HT1080 (cell line): ENCODE measurements around the gene BTG1. TPM values are rescaled to one million over a fixed set of nuclear protein-coding genes. Genes with fewer than 3 reads are reported as not detected.
A peak's percentile ranks its signal among the peaks of the same experiment; 100 is the strongest.

Source experiments
- DNase-seq: peaks from one replicate; pipeline ENCODE4 v3.0.0-alpha.2; 2015; ENCODE audit warnings: low read depth
- polyA plus RNA-seq, 2 experiments: library from polyadenylated mRNA; depleted of rRNA; stranded (reverse); fragments of >200 nt; gene quantifications; 2 replicates each; pipeline ENCODE4 v1.2.3, GENCODE V29; 2015
- total RNA-seq: library from RNA; depleted of rRNA; stranded (reverse); fragments of >200 nt; shearing (Covaris generic); gene quantifications from 2 replicates; pipeline ENCODE4 v1.2.3, GENCODE V29; 2014; rRNA removed

The BTG1 gene, protein sequence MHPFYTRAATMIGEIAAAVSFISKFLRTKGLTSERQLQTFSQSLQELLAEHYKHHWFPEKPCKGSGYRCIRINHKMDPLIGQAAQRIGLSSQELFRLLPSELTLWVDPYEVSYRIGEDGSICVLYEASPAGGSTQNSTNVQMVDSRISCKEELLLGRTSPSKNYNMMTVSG
- 7.0 and 17.8 TPM in 2 replicates for total RNA-seq
- 28.9 and 30.3 TPM in 2 replicates for polyA plus RNA-seq (2015; cell fraction: cytosol; rRNA removed)
- polyA plus RNA-seq (2015; cell fraction: nucleus; rRNA removed): 10.9 and 12.4 TPM in 2 replicates

DNA sequence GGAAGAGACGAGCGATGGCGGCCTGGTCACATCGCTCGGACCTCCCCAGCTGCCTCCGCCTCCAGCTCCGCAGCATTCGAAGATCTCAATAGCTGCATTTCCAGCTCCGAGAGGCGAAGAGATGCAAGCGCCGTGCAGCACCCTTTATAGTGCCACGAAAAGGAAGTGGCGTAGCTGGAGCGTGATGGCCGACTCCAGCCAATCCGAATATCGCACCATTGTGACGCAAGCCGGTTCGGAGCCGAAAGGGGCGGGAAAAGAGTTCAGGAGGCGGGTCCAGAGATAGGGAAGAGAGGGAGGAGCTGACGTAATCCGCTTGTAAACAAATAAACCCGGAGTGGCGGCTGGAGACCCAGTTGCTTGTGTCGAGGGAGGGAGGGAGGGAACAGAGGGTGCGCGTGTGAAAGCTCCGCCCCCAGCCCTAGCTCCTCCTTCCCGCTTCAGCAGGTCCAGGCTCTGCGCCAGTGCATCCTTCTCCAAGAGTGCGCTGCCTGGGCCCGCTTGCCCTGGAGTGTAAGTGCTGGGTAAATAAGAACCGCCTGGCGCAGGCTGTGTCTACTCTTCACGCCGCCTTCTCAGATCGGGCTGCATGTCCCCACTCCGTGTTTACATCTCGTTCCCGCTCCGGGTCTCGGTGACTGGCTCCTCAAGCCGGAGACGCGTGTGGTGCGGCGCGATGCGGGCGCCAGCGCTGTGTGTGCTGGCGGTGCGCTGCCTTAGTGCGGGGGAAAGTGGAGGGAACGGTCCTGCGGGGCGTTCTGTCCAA is at the start of gene BTG1:
Gene BTG1 (minus strand): TSS at position 116 of the 766 bp plus-strand sequence. CDS start 311 bp downstream, outside the sequence.
- DNase-seq: peak; percentile 99

DNA sequence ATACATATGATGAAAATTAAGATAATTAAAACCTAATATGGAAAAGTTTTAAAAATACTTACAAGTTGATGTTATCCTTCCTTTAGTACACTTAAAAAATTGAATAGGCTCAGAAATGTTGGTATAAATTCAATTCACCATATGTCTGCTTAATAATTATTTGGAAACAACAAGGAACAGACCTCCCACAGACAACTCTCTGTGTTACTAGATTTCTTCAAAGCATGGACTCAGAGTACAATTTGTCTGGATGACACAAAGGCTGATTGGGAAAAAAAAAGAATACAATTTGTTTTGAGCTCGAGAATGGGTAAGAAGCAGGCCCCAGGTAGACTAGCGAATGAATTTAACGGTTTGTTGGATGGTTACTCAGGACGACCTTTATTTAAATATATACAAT is 48.9 kb upstream of the BTG1 start:
- no peak for DNase-seq

DNA sequence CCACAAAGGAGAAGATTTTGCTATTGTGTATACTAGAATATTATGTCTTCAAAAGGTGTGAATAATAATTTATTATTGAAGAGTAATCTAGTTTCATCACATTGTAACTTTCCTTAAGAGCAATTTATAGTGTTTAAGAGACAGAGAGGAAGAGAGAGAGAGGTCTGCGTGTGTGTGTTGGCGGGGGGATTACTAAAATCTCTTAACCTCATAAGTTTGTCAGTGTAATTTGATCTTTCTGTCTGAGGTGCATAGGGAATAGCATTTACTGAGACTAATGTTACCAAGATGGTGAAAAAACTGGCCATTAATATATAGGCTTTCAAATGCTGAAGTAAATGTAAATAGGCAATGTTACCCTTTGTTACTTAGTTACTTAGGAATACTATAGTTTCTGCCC is 48.2 kb upstream of the BTG1 start:
- no peak for DNase-seq

DNA sequence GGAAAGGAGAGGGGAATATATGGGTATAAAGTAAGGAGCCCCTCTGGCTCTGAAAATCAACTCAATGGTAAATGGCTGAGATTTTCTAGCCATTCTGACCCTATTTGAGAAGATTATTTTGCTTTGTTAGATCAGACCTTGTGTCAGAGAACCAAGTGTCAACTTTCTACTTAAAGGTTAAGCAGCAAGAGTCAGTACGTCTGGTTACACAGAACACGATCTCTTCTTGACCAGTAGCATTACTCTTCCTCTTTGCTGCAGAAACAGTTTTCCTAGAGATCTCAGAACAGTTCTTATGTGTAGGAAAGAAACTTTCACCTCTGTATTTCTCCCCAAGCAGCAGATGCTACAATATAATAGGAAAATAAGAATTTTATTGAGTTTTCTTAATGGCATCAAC is 47.4 kb upstream of the BTG1 start:
- DNase-seq: no peak

DNA sequence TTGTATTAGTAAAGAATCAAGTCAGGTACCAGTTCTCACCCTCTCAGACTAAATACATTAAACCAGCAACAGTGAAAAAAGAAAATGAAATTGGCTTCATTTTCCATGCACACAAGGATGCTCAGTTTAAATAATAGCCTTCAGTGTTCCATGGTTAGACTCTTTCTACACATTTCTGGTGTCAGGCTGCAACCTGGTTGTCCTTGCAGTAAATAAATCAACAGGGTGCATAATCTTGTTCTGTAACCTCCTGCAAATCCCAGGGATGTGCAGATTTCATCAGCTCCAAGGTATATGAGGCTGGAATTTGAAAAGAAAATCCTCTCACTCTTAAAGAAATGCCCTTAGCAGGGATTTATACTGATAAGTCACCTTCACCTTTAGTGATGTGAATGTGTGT is 46.7 kb upstream of the BTG1 start:
- DNase-seq: no peak

DNA sequence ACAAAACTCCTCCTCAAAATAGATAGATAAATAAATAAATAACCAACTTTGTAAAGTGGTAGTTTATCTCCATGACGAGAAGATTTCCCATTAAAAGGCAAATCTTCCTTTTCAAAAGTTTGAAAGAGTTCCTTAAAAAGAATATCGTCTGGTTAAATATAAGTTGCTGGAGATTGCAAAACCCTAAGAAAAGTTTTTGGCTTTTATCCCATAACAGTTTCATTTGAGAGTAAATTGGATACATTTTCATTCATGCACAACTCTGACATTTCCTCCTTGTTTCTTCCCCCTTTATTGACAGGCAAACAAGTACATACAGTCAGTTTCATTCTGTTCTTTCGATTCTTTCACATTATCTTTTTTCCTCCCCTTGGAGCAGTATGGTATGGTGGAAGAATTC is 45.4 kb upstream of the BTG1 start:
- DNase-seq: no peak

DNA sequence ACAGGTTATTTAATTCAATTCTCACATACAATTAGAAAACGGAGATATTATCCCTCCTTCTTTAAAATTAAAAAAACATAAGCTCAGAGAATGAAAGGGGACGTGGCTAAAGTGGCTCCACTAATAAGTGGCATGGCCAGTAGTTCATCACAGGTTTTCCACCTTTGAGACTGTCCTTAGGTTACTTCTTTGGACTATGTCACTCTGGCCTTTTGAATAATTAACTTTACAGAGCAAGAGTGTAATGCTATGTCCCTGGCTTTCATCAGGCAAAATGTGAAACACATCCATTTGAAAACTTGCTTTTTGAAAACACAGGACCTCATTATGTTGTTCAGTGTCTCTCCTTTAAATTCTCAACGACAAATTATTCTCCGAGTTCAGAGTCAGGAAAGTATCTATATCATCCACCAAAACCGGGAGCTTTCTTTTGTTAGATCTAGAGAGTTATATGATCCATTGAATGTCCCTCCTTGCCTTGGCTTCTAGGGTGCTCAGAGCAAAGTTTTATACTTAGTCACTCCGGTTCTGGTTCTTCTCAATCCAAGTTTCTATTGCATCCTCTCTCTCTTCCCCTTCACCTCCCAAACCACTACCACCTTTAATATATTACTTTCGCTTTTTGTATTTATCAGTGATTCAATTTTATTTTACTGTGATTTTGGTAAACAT is 43.0 kb upstream of the BTG1 start:
- no peak for DNase-seq

DNA sequence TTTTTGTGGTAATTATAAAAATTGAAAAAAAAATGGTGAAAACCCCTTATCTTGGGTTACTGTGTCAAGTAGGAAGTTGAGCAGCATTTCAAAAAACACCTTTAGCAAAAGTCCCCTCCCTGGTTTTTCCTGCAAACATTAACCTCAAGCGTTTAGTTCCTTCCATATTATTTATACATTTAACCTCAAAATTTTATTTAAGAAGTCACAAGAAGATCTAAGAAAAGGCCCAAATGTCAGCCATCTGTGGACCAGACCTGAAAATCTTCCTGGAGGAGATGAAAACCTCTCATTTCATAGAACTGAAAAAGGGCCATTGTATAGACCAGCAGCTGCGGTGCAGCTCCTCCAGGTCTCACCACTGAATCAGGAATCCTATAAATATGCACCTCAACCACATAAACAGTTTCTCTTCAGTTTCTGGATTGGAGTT is 40.4 kb upstream of the BTG1 start:
- DNase-seq: no peak

DNA sequence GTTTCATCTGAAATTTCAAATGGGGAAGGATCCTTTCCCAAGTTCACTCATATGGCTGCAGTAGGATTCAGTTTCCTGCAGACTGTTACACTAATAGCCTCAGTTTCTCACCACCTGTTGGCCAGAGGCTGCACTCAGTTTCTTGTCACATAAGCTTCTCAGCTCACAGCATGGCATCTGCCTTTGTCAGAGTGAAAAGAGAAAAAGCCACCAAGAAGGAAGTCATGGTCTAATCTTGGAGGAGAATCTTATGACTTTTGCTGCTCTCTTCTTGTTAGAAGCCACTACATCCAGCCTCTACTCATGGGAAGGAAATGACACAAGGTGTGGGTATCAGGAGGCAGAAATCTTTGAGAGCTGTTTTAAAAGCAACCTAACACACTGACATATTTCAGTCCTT is 39.4 kb upstream of the BTG1 start:
- DNase-seq: no peak

DNA sequence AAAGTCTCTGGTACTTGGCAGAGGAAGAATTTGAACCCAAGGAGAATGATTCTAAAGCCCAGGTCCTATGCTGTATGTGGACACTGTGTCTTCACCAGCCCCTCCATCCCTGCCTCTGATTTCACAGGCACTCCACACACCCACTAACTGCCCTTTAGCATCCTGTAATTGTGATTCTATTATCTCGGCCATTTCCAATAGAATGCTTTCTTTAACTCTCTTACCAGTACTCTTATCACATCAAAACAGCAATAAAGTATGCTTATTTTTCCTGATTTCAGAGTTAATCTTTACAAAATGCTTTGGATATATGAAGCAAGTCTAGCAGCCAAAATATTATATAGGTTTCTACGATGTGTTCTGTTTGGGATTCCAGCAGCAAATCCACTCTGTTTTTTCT is 37.9 kb upstream of the BTG1 start:
- DNase-seq: no peak

DNA sequence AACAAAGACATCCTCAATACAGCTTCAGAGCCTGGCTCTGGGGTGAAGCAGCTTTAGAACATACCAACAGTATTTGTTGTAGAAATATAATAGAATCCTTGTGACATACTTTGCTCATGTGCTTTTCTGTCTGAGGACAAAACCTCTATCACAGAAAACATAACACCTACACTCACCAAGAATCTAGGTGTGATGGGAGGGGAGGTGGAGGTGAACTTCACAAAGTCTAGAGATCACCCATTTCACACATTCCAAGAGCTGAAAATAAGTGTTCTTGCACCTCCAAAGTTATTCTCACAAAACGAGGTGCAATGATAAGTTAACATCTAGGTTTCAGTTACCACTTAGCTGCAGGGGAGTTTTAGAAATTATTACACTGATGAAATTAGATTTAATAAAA is 32.7 kb upstream of the BTG1 start:
- DNase-seq: no peak

DNA sequence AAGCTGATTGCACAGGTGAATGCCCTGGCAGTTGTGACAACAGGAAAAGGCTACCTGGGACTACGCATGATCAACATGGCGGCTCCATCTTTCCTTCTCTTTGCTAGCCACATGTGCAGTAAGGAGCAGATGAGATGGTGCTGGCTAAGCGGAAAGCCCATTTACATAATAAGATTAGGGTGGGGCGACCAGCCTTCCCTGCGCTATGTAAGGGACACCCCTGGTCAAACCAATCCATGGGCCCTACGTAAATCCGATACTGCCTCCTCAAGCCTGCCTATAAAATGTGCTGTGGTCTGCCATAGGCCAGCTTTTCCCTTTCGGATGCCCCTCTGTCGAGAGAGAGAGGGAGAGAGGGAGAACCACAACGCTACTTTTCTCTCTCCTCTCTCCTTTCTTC is 31.0 kb upstream of the BTG1 start:
- DNase-seq: no peak

DNA sequence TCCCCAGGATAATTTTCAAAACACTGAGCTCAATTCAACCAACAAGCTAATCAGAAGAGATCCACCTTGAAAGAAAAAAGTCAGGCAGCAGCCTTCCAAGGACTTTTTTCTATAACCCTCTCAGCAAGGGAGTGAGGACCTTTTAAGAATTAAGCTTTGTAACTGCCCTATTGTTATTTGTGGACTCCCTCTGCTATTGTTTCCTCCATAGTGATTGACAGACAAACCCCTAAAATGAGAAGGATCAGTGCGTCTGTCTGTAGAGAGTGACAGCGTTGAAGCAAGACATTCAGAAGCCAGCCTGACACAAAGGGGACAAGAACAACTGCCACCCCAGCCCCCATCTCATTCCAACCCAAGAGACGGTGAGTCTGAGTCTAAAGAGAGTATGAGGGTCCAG is 30.3 kb upstream of the BTG1 start:
- DNase-seq: no peak

DNA sequence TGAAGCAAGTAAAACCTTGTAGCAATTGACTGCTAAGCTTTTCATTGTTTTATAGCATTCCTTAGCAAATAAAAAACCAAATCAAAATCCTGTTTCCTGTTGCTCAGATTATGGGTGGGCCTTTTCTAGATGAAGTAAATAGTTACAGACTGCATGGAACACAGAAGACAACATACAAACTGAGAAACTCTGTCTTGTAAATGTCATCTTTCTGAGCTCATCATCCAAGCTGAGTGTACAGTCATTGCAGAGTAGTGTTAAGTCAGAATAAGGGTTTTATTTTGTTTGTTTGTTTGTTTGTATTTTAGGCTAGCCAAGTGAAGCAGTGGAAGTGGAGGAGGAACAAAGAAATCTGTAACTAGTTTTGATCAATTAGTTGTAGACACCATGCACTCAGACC is 24.4 kb upstream of the BTG1 start:
- DNase-seq: no peak

DNA sequence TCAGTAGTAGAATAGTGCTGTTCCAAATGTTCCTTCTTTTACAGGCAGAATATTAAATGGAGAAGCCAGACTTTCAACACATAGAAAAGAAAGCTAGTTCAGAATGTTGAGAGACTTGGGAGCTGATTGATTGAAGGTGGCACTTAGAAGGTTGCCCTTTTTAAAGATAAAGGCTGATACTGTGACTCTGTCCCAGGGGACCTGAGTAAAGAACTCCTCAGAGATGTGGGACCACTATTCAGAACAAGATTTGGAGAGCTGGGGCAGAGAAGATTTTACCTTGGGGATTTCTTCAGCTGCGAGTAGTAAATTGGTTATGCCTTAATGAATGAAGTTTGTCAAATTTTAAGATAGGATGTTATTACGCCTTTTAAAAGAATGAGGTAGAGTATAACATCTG is 21.4 kb upstream of the BTG1 start:
- DNase-seq: no peak

DNA sequence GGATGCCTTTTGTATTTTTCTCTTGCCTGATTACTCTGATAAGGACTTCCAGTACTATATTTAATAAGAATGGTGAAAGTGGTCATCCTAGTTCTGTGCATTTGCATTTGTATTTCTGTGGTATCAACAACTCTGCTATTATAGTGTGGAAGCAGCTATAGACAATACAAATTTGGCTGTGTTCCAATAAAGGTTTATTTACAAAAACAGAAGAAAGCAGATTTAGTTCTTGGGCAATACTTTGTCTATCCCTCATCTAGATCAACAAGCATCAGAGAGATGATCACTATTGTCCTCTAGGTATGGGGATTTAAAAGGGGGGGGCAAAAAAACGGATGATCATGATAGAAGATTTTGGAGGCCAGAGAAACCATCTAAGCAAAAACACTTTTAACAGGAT is 19.1 kb upstream of the BTG1 start:
- DNase-seq: no peak

DNA sequence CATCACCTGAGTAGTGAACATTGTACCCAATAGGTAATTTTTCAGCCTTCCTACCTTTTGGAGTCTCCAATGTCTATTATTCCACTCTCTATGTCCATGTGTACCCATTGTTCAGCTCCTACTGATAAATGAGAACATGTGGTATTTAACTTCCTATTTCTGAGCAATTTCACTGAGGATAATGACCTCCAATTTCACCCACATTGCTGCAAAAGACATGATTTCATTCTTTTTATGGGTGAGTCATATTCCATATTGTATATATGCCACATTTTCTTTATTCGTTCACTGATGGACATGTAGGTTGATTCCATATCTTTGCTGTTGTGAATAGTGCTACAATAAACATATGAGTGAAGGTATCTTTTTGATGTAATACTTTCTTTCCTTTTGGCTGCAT is 16.4 kb upstream of the BTG1 start:
- no peak for DNase-seq

DNA sequence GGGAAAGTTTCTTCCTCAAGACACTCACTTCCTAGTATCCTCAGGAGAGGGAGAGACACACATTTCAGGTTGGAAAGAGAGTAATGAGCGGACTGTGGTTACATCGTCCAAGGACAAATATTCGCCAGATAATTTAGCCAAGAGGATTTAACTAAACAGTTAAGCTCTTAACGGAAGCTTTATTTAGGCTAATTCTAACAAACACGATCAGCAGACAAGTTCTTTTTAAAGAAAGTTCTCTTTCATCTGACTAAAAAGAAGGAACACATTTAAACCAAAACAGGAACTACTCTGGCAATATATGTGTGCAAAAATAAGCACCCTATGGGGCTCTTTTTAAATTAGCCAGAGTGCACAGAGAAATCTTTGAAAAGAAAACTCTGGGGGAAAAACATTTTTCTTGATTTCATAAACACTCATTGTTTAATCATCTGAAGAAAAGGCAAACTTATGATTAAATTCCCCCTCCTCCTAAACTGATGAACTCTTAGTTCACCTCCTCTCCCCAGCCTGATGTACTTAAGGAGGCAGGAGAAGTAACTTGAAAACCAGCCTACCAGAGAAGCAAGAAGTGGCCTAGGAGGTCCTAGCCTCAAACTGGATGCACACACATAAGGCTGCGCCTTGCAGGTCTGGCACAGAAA is 13.3 kb upstream of the BTG1 start:
- DNase-seq: no peak

DNA sequence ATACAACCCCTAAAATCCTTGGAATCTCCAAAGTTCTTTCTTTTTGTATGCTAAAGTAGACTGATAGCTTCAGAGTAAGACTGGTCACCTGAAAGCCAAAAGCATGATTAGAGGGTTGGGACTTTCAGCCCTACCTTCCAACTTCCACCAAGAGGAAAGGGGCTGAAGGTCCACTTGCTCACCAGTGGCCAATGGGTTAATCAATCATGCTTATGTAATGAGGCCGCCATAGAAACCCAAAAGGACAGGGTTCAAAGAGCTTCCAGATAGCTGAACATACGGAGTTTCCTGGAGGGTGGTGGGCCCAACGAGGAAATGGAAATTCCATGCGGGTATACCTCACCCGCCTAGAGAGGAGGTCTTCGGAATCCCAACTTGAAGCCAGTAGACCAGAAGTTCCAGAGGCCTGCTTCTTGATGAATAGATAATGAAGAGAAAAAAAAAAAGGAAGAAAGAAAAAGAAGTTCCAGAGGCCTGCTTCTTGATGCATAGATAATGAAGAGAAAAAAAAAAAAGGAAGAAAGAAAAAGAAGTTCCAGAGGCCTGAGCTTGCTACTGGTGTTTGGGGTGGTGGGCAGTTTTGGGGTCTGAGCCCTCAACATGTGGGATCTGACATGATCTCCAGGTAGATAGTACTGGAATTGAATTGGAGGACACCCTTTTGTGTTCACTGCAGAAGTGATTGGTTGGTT is 11.2 kb upstream of the BTG1 start:
- DNase-seq: no peak

DNA sequence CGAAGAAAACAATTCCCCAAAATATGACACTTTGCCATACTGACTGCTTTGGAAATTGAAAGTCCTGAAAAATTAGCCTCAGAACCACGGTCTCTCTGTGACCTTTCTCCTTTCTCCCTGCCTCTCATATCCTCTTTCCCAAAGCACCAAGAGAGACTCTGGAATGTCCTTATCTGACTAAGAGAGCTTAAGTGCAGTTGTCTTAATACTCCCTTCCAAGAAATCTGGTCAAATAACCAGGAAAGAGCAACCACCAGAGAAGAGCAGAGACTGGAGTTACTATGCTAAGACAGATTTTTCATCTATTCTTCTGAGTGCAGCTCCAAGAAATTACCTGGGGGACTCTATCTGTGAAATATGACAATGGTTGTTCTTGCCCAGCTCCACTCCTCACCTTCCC is 10.5 kb upstream of the BTG1 start:
- DNase-seq: no peak

DNA sequence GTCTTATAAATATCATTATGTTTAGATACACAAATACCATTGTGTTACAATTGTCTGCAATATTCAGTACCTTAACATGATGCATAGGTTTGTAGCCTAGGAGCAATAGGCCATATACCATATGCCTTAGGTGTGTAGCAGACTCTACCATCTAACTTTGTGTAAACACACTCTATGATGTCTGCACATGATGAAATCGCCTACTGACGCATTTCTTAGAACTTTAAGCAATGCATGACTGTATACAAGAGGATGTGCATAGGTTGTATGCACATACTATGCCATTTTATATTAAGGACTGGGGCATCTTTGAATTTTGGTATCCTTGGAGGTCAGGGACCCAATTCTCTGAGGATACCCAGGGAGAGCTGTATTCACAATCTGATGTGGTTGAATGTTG is 10.1 kb upstream of the BTG1 start:
- no peak for DNase-seq
